T-helper 1 cell treated with Interleukin-12 subunit alpha and Interleukin-12 subunit beta and Interleukin-4 antibody, amounts not matched to agents 30 μg/mL and 1 μg/mL, for 36 hours (primary cell): Measurements from ENCODE around the gene UBN2.

Experiments
- H3K27ac Mint-ChIP-seq: one replicate; pipeline ENCODE4 v1.8.0; 2021; ENCODE audit warnings: mild to moderate bottlenecking, mixed read lengths
- H3K27me3 Mint-ChIP-seq: one replicate; pipeline ENCODE4 v1.8.0; 2021; ENCODE audit warnings: low read depth, mixed read lengths
- H3K36me3 Mint-ChIP-seq: one replicate; pipeline ENCODE4 v1.8.0; 2021; ENCODE audit warnings: low read depth, mixed read lengths
- H3K4me1 Mint-ChIP-seq: one replicate; pipeline ENCODE4 v1.8.0; 2021; ENCODE audit warnings: low read depth, mixed read lengths
- H3K4me3 Mint-ChIP-seq: one replicate; pipeline ENCODE4 v1.8.0; 2021; ENCODE audit warnings: mild to moderate bottlenecking, moderate library complexity, mixed read lengths
- H3K9me3 Mint-ChIP-seq: one replicate; pipeline ENCODE4 v1.8.0; 2021; ENCODE audit warnings: mixed read lengths

The UBN2 gene

DNA sequence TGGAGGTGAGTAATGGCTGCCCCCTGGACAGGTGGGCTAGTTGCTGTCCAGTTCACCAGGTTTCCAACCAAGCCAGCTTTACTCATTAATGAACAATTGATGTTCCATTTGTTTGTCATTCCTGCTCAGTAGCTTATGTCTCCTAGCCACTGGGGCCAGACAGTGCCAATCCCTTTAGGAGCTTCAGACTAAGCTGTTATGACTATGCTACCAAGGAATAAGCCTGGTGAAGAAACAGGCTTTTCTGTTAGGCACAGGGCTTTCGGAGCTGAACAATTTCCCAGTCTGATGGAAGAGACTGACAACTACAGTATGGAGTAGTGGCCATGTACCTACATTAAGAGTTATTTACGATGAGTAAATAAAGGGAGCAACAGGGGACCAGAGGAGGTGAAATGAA lies 108.0 kb downstream of the UBN2 start:
- Mint-ChIP-seq H3K36me3 (peaks cover 10% of the 10 kb centered on the region), H3K27me3 (peaks cover 8% of the 10 kb centered on the region), H3K9me3 (peaks cover 12% of the 10 kb centered on the region), H3K4me1 (peaks cover 21% of the 10 kb centered on the region), H3K27ac (peak overlapping the region; percentile 80), H3K4me3 (peak overlapping the region; percentile 67)

DNA sequence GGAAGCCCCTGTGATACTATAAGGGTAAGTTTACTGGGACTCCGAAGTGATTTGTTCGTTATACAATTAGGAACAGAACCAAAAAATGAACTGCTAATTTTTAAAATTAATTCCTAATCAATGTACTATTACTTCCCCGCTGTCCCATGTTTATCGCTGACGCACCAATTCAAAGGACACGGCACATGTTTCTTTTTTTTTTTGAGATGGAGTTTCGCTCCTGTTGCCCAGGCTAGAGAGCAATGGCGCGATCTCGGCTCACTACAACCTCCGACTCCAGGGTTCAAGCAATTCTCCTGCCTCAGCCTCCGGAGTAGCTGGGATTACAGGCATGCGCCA lies 108.6 kb downstream of the UBN2 start:
- peaks cover 10% of the 10 kb centered on the region for H3K36me3 Mint-ChIP-seq
- peaks cover 12% of the 10 kb centered on the region for H3K9me3 Mint-ChIP-seq
- peak overlapping the region; percentile 96 for H3K4me3 Mint-ChIP-seq
- H3K27me3 Mint-ChIP-seq = peaks cover 8% of the 10 kb centered on the region
- peaks cover 21% of the 10 kb centered on the region for H3K4me1 Mint-ChIP-seq
- peak overlapping the region; percentile 100 for H3K27ac Mint-ChIP-seq

DNA sequence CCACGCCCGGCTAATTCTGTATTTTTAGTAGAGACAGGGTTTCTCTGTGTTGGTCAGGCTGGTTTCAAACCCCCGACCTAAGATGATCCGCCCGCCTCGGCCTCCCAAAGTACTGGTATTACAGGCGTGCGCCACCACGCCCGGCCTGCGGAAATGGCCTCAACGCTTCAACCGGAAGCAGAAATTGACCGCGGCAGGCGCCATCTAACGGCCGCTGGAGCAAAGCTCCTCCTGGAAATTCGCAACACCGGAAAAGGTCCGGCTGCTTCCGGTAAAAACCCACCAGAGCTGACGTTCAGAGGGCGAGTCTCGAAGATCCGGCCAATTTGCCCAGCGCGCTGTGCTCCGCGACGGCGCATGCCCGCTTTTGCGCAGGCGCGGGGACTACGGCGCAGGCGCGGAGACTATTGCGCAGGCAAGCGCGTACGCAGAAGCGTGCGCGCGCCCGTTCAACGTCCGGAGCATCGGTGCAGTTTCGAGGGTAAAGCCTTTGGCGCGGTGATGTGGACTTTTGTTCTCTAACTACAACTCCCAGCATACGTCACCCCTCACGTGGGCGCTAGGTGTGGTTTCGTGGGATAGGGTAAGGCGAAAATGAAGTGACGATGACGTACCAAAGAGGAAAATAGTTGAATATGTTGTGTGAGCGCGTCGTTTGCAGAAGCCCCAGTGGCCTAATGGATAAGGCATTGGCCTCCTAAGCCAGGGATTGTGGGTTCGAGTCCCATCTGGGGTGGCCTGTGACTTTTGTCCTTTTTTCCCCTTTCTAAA lies 109.2 kb downstream of the UBN2 start:
- Mint-ChIP-seq H3K27me3 (peaks cover 8% of the 10 kb centered on the region), H3K27ac (peak overlapping the region; percentile 100), H3K9me3 (peaks cover 12% of the 10 kb centered on the region), H3K4me3 (peak overlapping the region; percentile 96), H3K4me1 (peaks cover 21% of the 10 kb centered on the region), H3K36me3 (peaks cover 12% of the 10 kb centered on the region)

DNA sequence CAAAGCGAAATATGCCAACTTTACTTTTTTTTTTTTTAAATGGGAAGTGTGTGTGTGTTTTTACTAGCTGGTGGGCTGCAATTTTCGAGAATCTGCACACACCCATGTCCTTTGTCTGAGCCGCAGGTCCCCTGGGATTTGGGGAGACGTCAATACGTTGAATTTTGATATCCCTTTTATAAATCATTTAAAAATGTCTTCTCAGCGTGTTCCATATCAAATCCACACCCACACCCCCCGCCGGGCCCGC lies 109.7 kb downstream of the UBN2 start:
- Mint-ChIP-seq H3K27me3 (peaks cover 8% of the 10 kb centered on the region), H3K27ac (peak overlapping the region; percentile 100), H3K36me3 (peaks cover 12% of the 10 kb centered on the region), H3K4me1 (peaks cover 21% of the 10 kb centered on the region), H3K4me3 (peak overlapping the region; percentile 96), H3K9me3 (peaks cover 12% of the 10 kb centered on the region)

DNA sequence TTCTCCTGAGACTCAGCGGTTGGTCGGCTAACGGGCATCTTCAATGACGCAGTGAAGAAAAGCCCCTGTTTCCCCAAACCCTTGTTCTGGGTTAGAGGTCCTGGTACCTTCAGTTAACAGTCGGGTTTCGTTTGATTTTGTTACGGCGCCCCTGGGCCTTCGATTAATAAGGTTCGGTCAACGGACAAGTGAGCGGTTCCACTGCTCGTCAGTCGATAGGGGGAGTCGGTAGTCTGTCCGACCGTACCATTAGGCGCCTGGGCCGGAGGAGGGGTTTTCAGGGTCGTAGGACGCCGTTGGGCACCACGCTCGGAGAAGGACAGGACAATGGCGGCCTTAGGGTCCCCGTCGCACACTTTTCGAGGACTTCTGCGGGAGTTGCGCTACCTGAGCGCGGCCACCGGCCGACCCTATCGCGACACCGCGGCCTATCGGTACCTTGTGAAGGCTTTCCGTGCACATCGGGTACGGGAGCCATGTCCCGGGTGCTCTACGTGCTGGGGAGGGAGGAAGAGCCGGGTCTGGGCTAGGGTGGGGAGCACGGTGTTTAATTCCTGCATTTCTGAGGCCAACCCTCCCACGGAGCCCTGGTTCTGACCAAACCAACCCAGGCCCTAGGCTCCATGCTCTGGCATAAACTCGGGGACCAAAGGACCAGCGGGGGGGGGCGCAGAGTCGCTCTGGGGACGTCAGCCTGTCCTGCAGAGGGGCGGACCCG lies 110.2 kb downstream of the UBN2 start, which contains the start of gene FMC1:
FMC1 (plus strand) TSS at position 280 of the 718 bp plus-strand sequence; CDS start at position 328, 48 bp downstream.
- Mint-ChIP-seq H3K4me3 (peak within 1 kb of the TSS; percentile 96), H3K4me1 (peaks cover 21% of the 10 kb centered on the region), H3K27me3 (peaks cover 8% of the 10 kb centered on the region), H3K9me3 (peaks cover 12% of the 10 kb centered on the region), H3K27ac (peak within 1 kb of the TSS; percentile 100), H3K36me3 (peaks cover 12% of the 10 kb centered on the region)

DNA sequence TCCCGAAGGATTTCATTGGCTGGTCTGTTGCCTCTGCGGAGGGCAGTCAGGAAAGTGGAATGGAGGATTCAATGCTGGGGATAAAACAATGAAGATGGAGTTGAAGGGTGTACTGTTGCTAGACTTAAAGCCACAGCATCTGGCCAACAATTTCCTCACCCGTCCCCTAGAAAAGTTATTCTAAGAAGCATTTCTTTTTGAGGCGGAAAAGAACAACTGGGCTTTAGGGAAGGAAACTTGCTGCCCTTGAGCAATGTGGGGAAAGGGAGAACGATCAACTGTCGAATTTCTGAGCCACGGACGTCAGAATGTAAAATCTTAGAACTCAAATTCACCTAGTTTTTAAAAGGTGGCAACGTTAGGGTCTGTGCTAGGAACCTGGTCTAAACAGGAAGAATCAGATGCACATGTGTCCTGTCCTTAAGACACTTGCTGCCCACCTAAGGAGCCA lies 110.8 kb downstream of the UBN2 start:
- peak overlapping the region; percentile 100 for H3K27ac Mint-ChIP-seq
- H3K4me3 Mint-ChIP-seq = peak overlapping the region; percentile 96
- H3K36me3 Mint-ChIP-seq = peaks cover 14% of the 10 kb centered on the region
- peaks cover 12% of the 10 kb centered on the region for H3K9me3 Mint-ChIP-seq
- H3K4me1 Mint-ChIP-seq = peaks cover 21% of the 10 kb centered on the region
- H3K27me3 Mint-ChIP-seq = peaks cover 8% of the 10 kb centered on the region

DNA sequence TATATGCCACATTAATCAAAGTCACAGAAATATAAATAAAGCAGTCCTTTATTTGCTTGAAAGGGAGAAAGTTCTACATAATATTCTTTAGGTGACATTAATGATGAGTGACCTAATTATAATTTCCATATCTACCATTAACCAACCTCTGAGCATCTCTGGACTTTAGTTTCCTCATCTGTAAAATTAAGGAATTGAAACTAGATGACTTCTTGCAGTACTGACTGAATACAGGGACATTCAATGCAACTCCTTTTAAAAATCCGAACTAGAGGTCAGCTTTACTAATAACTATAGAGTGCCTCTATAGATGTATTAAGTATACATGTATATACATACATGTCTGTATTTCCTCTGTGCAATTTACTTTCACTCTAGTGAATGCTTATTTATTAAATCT lies 114.0 kb downstream of the UBN2 start:
- peaks cover 15% of the 10 kb centered on the region for H3K36me3 Mint-ChIP-seq
- H3K4me3 Mint-ChIP-seq = no peak overlapping the region
- peaks cover 15% of the 10 kb centered on the region for H3K4me1 Mint-ChIP-seq
- no peak overlapping the region for H3K27ac Mint-ChIP-seq
- peaks cover 5% of the 10 kb centered on the region for H3K27me3 Mint-ChIP-seq
- peaks cover 6% of the 10 kb centered on the region for H3K9me3 Mint-ChIP-seq

DNA sequence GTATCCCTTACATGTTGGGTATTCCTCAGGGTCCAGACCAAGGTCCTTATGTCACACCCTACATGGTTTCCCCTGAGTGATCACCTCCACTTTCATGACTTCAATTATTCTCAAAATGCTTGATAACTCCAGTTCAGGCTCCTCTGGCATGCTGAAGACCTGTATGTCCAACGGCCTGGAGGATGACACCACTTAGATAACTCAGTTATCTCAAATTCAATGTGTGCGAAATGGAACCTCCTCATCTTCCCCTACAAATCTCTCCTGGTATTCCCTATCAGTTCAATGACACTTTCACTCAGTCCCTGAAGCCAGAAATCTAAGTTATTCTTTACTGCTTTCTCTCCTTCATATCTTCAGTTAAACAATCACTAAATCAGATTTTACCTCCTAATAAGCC lies 120.0 kb downstream of the UBN2 start:
- Mint-ChIP-seq H3K27ac (no peak overlapping the region), H3K4me3 (no peak overlapping the region), H3K27me3 (no peaks in the 10 kb centered on the region), H3K9me3 (no peaks in the 10 kb centered on the region), H3K36me3 (peaks cover 25% of the 10 kb centered on the region), H3K4me1 (no peaks in the 10 kb centered on the region)

DNA sequence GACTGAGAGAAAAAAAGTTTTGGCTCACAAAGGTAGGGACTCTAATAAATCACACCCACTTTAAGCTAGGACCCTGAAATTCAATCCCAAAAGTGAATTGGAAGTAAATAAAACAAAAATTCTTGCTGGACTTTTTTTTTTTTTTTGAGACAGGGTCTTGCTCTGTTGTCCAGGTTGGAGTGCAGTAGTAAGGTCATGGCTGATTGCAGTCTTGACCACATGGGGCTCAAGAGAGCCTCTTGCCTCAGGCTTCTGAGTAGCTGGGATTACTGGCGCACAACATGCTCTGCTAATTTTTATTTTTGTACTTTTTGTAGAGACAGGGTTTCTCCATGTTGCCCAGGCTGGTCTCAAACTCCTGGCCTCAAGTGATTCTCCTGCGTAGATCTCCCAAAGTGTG lies 123.7 kb downstream of the UBN2 start:
- H3K27ac Mint-ChIP-seq = no peak overlapping the region
- no peaks in the 10 kb centered on the region for H3K27me3 Mint-ChIP-seq
- no peak overlapping the region for H3K4me3 Mint-ChIP-seq
- H3K36me3 Mint-ChIP-seq = peaks cover 18% of the 10 kb centered on the region
- peaks cover 8% of the 10 kb centered on the region for H3K4me1 Mint-ChIP-seq
- H3K9me3 Mint-ChIP-seq = no peaks in the 10 kb centered on the region

DNA sequence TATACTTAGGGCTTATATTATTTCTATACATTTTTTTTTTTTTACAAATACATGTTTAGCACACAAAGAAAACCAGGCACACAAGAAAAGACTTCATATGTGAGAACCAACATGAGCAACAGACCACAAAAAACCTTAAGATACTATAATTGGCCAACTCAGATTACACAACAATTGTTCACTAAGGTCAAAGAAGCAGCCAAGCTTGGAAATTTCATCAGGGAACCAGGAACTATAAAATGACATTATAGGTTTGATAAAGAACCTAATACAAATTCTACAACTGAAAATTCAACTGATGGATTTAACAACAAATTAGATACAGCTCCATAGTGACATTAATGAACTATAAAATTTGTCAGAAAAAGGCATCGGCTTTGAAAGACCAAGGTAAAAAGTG lies 124.3 kb downstream of the UBN2 start:
- Mint-ChIP-seq H3K36me3 (peaks cover 17% of the 10 kb centered on the region), H3K4me3 (no peak overlapping the region), H3K27me3 (no peaks in the 10 kb centered on the region), H3K4me1 (peaks cover 8% of the 10 kb centered on the region), H3K27ac (no peak overlapping the region), H3K9me3 (no peaks in the 10 kb centered on the region)
